NT2/D1 (cell line): ENCODE results near the gene XRN1.

ENCODE experiments used
- YY1 ChIP-seq: IDR thresholded peaks from 2 replicates; pipeline ENCODE4 v1.6.1; 2011; ENCODE audit not compliant: insufficient read length, insufficient read depth
- ZNF274 ChIP-seq: IDR thresholded peaks from 2 replicates; pipeline ENCODE4 v1.6.1; 2011; ENCODE audit warnings: mild to moderate bottlenecking, low read depth, low read length

DNA sequence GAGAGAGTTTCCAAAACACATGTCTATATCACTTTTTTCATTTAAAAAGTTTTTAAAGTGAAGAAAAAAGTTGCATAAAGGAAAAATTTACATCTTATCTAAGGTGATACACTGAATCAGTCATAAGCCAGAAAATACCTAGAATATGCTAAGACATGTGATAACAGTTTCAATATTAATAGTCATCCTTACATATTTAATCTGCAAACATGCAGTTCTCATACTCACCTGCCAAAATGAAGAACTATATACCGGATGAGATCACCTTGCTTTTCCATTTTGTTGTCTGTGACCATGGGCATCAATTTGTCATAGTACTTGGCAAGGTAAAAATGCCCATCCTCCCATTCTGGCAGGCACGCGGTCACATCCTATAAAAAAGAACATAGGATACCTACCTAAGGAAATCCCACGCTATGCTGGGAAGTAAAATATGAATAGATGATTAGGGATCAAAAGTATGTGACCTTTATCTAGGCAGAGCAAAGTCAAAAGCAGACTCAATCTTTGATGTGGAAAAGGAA, 37.1 kb upstream of the XRN1 start:
- TF ChIP-seq ZNF274: no peak
- TF ChIP-seq YY1: no peak
